GM12873 (cell line): ENCODE measurements around the gene CUBN.

Experiments used
- CTCF ChIP-seq: IDR thresholded peaks from 2 replicates; pipeline ENCODE4 v1.5.1; 2012; ENCODE audit warnings: low read depth, mild to moderate bottlenecking, moderate library complexity, low read length, control low read depth; ENCODE audit not compliant: insufficient read depth; ENCODE audit errors: missing control alignments

Gene CUBN

DNA sequence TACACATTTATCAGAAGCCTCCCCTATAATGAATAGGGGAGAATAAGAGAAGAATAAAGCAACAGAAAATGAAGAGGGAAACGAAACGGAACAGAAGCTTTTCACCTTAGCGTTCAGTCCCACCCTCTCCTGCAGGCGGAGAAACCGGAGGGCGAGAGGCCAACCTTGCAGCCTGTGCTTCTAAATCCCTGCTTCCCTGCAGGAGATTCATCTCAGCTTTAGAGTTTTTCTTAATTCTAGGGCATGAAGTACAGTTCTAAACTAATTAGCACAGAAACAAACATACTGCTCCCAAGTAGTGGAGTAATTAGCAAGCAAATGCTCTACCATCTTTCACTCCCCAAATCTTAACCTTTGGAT is 107.2 kb downstream of the CUBN start:
- TF ChIP-seq CTCF, result no peak

DNA sequence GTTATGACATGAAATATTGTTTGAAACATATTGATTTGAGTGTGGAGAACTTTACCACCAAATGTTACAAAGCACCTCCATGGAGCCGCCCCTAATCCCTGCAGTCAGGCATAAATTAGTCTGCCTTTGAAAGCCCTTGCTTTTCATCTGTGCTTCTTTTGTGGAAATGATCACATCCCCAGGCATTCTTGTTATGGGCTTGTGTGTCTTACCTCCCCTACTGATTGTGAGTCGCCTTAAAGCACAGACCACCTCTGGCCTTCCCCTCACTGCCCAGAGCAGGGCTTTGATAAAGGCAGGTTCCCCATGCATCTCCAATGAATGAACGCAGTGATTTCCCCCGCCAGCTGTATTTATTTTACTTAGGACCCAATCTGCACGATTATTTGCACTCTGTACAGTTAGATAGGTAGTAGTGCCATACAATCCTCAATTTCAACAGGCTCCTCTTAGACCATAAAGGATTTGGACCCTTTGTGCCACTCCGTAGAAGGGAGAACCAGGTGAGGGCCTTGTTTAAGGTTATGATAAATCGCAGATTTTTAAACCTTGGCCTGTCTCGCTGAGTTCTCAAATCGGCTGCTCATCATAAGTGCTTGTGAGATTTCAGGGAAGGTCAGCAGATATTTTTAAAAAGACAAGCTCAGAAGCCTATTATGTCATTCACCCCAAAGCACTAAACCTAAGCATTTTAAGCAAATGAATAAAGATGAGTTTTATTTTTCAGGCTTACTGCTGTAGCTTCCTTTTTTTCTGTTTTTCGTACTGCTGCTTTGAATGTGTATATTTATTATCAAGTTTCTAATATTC is 107.8 kb downstream of the CUBN start:
- no peak for TF ChIP-seq CTCF

DNA sequence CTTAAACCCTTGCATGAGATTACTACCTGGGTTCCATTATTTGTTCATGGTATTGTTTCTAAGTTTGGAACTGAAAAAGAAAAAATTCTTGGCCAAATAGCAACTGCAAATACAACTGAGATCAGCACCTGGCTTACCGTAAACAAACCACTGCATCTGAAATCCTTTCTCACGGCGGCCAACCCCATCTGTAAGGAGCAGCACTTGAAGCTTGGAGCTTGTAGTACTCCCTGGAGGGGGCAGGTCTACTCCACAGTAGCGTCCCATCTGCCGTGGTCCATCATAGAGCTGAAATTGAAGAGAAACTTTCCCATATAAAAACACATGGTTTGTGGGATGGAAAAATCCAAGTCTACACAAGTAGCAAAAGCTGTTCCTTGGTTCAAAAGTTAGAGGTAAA is 109.9 kb downstream of the CUBN start:
- TF ChIP-seq CTCF, result no peak

GRCh38 chr10:17010363-17011145 is 119.1 kb downstream of the CUBN start:
- no peak for TF ChIP-seq CTCF

DNA sequence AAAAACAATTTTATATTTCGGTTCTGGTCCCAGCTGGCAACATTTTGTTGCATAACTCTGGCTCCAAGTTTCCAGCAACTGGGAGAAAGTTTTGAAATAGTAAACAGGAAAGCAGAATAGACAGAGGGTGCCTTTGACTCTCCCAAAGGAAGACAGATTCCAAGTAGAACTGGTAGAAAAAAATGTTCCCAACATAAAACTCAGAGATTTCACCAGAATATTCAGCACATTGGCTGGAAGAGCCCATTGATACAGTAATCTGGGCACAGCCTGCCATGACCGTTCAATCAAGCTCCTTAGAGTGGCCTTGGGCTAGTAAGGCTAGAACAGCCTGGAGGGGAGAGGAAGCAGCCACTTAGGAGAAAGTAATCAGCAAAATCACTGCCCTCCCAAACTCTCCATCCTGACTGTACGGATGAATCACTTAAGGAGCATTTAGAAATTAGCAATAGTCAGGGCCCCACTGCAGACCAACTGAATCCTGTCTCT is 120.4 kb downstream of the CUBN start:
- no peak for TF ChIP-seq CTCF

- TF ChIP-seq CTCF, result no peak
Measured at GRCh38 chr10:17007418-17007770, 122.2 kb downstream of the CUBN start.

DNA sequence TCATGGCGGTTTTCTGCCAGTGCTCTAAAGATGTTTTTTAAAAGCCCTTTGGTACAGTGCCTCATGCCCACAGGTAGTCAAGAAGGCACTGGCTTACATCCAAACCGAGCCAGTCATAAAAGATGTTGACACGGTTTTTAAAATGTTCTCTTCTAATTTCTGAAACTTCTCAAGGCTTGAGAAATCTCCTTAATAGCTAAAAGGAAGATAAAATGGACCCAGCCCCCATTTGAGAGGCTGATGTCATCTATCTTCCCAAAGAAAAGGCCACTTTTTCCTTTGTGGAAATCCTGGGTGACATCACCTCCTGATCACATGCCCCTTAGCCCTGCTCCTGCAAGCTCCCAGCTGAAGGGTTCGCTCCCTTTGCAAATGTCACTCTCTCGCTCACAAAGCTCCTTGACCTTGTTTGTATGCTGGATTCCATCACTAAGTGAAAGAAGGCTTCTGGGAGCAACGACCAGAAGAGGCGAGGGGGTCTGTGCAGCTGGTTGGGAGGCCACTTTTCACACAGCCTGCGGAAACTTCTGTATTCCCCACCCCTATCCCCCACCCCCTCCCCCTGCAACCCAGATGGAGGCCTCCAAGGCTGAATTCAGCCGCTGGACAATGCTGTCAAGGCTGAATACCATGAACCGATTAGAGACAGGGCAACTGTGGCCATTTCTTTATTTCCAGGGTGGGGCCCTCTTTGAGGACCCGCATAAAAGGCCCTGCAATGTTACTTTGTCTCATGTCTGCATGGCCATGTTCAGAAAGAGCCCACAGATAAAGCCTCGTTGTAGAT is 122.8 kb downstream of the CUBN start:
- TF ChIP-seq CTCF, result no peak
